Esophagus (tissue), 2 donors: Measurements from ENCODE around the gene SPON1. TPM values are rescaled to one million over a fixed set of nuclear protein-coding genes. Genes with fewer than 3 reads are reported as not detected.
"Not testable (repeated sequence)": the region's sequence is repeated elsewhere in the genome, so short reads cannot be mapped to it uniquely, and the experiment has no call there.

Experiments used
- H3K27ac ChIP-seq, 2 donors: one replicate each; pipeline ENCODE4 v1.5.1; 2013; ENCODE audit warnings: low read depth in 2 of 2, mild to moderate bottlenecking in 2 of 2, inconsistent platforms in 1 of 2, low read length in 1 of 2, moderate library complexity in 1 of 2
- H3K27me3 ChIP-seq, 2 donors: one replicate each; pipeline ENCODE4 v1.6.1; 2013; ENCODE audit warnings: low read length in 2 of 2, control low read depth in 1 of 2, mild to moderate bottlenecking in 1 of 2; ENCODE audit not compliant: insufficient read depth in 2 of 2, control insufficient read depth in 1 of 2
- H3K36me3 ChIP-seq, 2 donors: one replicate each; pipeline ENCODE4 v1.6.1; 2013; ENCODE audit warnings: low read length in 1 of 2; ENCODE audit not compliant: control insufficient read depth in 2 of 2, insufficient read depth in 2 of 2
- H3K4me1 ChIP-seq, 2 donors: one replicate each; pipeline ENCODE4 v1.6.1; 2013; ENCODE audit warnings: low read length in 1 of 2; ENCODE audit not compliant: control insufficient read depth in 2 of 2, insufficient read depth in 2 of 2
- H3K4me3 ChIP-seq, 2 donors: one replicate each; pipeline ENCODE4 v1.5.1; 2013; ENCODE audit warnings: low read length in 2 of 2, mild to moderate bottlenecking in 2 of 2, low read depth in 1 of 2, moderate library complexity in 1 of 2
- H3K9me3 ChIP-seq, 2 donors: one replicate each; pipeline ENCODE4 v1.6.1; 2013; ENCODE audit warnings: mild to moderate bottlenecking in 2 of 2, low read depth in 1 of 2, low read length in 1 of 2, moderate library complexity in 1 of 2; ENCODE audit not compliant: control insufficient read depth in 2 of 2, insufficient read depth in 1 of 2
- WGBS, 2 donors: extraction: QIAGEN DNeasy Blood & Tissue Kit; methylation state at CpG; one replicate each; pipeline ENCODE4 v1.1.7; 2013; 5-methylcytosine and 5-hydroxymethylcytosine counted together
- polyA plus RNA-seq, 2 donors: library from polyadenylated mRNA; stranded (reverse); fragments of 200-250 nt; gene quantifications; one replicate each; pipeline ENCODE4 v1.2.3, GENCODE V29; 2013
- donor health status: healthy with polysubstance abuse.
- donor health status: Bipolar disorder and iron deficiency.

Gene SPON1
- polyA plus RNA-seq, 2 donors, result 0.75 to 3.0 TPM

GRCh38 chr11:14270690-14271542, 308.4 kb downstream of the SPON1 start:
- Histone ChIP-seq H3K27me3 (no peaks in the 10 kb centered on the region), H3K9me3 (no peaks in the 10 kb centered on the region), H3K4me1 (no peaks in the 10 kb centered on the region), H3K4me3 (no peak overlapping the region), H3K36me3 (no peaks in the 10 kb centered on the region), H3K27ac (no peak overlapping the region)
- WGBS, 2 donors, result 58 to 61% methylated on average over 6 of the region's 6 CpGs

DNA sequence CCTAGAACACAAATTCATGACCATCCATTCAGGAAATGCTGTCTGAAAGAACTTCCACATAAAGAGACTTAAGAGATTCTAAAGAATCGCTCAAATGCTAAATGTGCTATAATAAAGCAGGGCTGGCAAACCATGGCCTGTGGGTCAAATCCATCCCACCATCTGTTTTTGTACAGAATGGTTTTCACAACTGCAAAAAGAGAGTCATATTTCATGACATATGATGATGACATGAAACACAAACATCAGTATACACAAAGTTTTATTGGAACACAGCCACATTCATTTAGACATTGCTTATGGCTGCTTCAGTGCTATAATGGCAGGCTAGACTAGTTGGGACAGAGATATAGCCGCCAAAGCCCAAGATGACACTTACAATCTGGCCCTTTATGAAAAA, 311.4 kb downstream of the SPON1 start:
- WGBS, 2 donors, result 85 to 87% methylated on average over 2 of the region's 2 CpGs
- Histone ChIP-seq H3K4me1 (no peaks in the 10 kb centered on the region), H3K36me3 (no peaks in the 10 kb centered on the region)

GRCh38 chr11:14275076-14275475, 312.6 kb downstream of the SPON1 start:
- Histone ChIP-seq H3K9me3 (no peaks in the 10 kb centered on the region), H3K27ac (no peak overlapping the region), H3K27me3 (no peaks in the 10 kb centered on the region), H3K4me3 (no peak overlapping the region), H3K4me1 (no peaks in the 10 kb centered on the region), H3K36me3 (no peaks in the 10 kb centered on the region)

More for the DNA sequence above, 311.4 kb downstream of the SPON1 start:
- Histone ChIP-seq H3K27me3 (no peaks in the 10 kb centered on the region), H3K4me3 (no peak overlapping the region), H3K27ac (no peak overlapping the region), H3K9me3 (no peaks in the 10 kb centered on the region)

GRCh38 chr11:14278869-14279268, 316.3 kb downstream of the SPON1 start:
- WGBS, 2 donors, result 83% methylated on average over 1 of the region's 1 CpG; no CpG with 5 or more reads in 1 of the 2 donors
- H3K27me3 ChIP-seq, result not testable (repeated sequence)

DNA sequence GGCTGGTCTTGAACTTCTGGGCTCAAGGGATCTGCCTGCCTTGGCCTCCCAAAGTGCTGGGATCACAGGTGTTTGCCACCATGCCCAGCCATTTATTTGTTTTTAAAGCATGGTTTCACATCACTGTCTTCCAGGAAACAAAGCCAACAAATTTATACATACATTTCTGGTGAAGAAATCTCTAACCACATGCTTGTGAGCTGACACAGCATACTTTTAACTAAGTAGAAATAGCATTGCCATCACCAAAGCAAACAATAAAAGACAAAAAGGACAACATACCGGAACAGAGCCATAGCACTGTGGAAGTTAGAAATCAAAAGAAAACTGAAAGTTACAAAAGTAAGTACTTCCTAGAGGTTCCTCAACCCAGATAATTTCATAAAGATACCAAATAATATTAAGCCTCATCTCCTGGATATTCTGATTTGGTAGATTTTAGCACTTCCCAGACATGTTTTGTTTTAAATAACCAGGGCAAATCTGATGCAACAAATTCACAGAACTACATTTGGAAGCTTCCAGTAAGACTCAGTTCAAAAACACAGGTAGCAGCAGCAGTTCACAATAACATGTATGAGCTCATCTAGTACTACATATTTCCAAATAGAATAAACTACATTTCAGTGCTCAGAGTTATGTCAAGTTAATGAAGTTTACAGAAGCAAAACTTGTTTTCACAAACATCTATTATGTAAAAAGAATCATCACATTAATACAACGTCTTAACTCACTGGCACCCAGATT, 325.8 kb downstream of the SPON1 start:
- WGBS, 2 donors, result 49 to 70% methylated on average over 2 of the region's 2 CpGs
- Histone ChIP-seq H3K27ac (no peak overlapping the region), H3K4me1 (no peaks in the 10 kb centered on the region), H3K36me3 (peaks cover 0 to 3% of the 10 kb centered on the region in 2 donors), H3K4me3 (no peak overlapping the region), H3K27me3 (no peaks in the 10 kb centered on the region), H3K9me3 (no peaks in the 10 kb centered on the region)

More at GRCh38 chr11:14278869-14279268, 316.3 kb downstream of the SPON1 start:
- not testable (repeated sequence) for H3K4me3 ChIP-seq, H3K36me3 ChIP-seq, H3K9me3 ChIP-seq, H3K4me1 ChIP-seq, H3K27ac ChIP-seq

GRCh38 chr11:14290422-14290821, 327.9 kb downstream of the SPON1 start:
- Histone ChIP-seq H3K27me3 (no peaks in the 10 kb centered on the region), H3K4me1 (no peaks in the 10 kb centered on the region), H3K27ac (no peak overlapping the region), H3K36me3 (peaks cover 0 to 3% of the 10 kb centered on the region in 2 donors), H3K4me3 (no peak overlapping the region), H3K9me3 (no peaks in the 10 kb centered on the region)
- WGBS, 2 donors, result 89 to 91% methylated on average over 3 of the region's 3 CpGs

DNA sequence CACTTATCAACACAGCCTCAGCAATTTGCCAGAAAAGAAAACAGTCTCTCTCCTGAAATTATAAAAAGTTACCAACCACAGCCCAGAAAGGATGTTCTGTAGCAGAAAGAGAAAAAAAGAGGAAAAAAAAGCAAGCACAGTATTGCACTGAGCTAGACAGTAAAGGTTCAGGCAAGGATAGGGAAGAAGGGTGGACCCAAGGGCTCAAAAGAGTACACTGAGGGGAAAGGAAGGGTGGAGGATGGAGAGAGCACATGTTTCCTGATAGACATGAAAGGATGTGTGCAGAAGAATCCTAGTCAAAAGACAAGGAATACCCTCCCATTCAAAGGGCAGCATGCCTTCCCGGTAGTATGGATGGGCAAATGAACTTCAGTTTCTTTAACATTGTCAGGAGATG, 337.4 kb downstream of the SPON1 start:
- Histone ChIP-seq H3K27me3 (no peaks in the 10 kb centered on the region), H3K9me3 (no peaks in the 10 kb centered on the region), H3K4me3 (no peak overlapping the region), H3K27ac (no peak overlapping the region), H3K36me3 (no peaks in the 10 kb centered on the region), H3K4me1 (no peaks in the 10 kb centered on the region)
- WGBS, 2 donors, result 73 to 92% methylated on average over 1 of the region's 1 CpG

- Histone ChIP-seq H3K36me3 (no peaks in the 10 kb centered on the region), H3K27me3 (no peaks in the 10 kb centered on the region), H3K4me1 (no peaks in the 10 kb centered on the region), H3K4me3 (no peak overlapping the region), H3K27ac (peak overlapping the region in 1 of 2 donors; percentile 16), H3K9me3 (no peaks in the 10 kb centered on the region)
- 33 to 38% methylated on average over 6 of the region's 6 CpGs for WGBS, 2 donors
Measured at GRCh38 chr11:14300661-14301304, 338.3 kb downstream of the SPON1 start.

- H3K9me3 ChIP-seq, result no peaks in the 10 kb centered on the region
- H3K27me3 ChIP-seq, result no peaks in the 10 kb centered on the region
- H3K4me1 ChIP-seq, result no peaks in the 10 kb centered on the region
- H3K36me3 ChIP-seq, result no peaks in the 10 kb centered on the region
- H3K27ac ChIP-seq, result no peak overlapping the region
- H3K4me3 ChIP-seq, result no peak overlapping the region
Measured at GRCh38 chr11:14304601-14305000, 342.1 kb downstream of the SPON1 start.
